Large intestine (tissue), 3 donors: ENCODE data around the gene KCNA5. TPM values are rescaled to one million over a fixed set of nuclear protein-coding genes. Genes with fewer than 3 reads are reported as not detected.

ENCODE experiments used
- DNase-seq, 2 donors: peaks; one replicate each; pipeline versions ENCODE4 v3.0.0 to v3.0.0-alpha.2; 2013
- H3K27ac ChIP-seq: one replicate; pipeline ENCODE4 v1.5.1; 2013; ENCODE audit warnings: low read length
- H3K27me3 ChIP-seq: 2 replicates; pipeline ENCODE4 v1.6.1; 2013; ENCODE audit warnings: low read length; ENCODE audit not compliant: control insufficient read depth, insufficient read depth
- H3K36me3 ChIP-seq: 2 replicates; pipeline ENCODE4 v1.6.1; 2013; ENCODE audit warnings: low read length; ENCODE audit not compliant: control insufficient read depth, insufficient read depth
- H3K4me1 ChIP-seq: one replicate; pipeline ENCODE4 v1.6.1; 2013; ENCODE audit warnings: low read length; ENCODE audit not compliant: control insufficient read depth, insufficient read depth
- H3K4me3 ChIP-seq: one replicate; pipeline ENCODE4 v1.5.1; 2013; ENCODE audit warnings: low read length
- H3K9me3 ChIP-seq: one replicate; pipeline ENCODE4 v1.6.1; 2013; ENCODE audit warnings: mild to moderate bottlenecking, low read depth, low read length, moderate library complexity; ENCODE audit not compliant: control insufficient read depth
- WGBS: methylation state at CpG from one replicate; pipeline ENCODE4 v1.1.5; 2013; ENCODE audit warnings: low lambda C conversion rate; ENCODE audit not compliant: insufficient coverage; 5-methylcytosine and 5-hydroxymethylcytosine counted together
- polyA plus RNA-seq: library from polyadenylated mRNA; unstranded; fragments of 120-200 nt; gene quantifications from one replicate; pipeline ENCODE4 v1.2.1, GENCODE V29; 2013

The KCNA5 gene
- polyA plus RNA-seq, 1 donor = 0.79 TPM

DNA sequence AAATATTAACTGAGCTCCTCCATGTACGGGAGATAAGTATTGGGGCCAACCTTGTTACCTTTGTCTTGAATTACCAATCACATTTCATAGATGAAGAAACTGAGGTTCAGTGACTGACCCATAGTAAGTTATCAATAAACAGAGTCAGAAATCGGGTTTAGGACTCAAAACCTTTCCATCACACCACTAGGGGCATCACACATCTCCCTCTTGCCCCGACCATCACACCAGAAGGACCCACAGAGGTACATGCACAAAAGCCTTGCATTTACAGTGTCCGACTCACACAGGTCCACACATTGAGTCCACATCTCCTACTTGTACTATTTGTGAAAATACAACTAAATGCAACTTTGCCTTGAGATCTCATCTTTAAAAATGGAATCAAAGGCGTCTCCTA lies 29.4 kb downstream of the KCNA5 start:
- 60% methylated on average over 2 of the region's 5 CpGs for WGBS
- H3K4me3 ChIP-seq = no peak overlapping the region
- no peaks in the 10 kb centered on the region for H3K9me3 ChIP-seq
- H3K27ac ChIP-seq = no peak overlapping the region
- no peak for DNase-seq
- H3K36me3 ChIP-seq = no peaks in the 10 kb centered on the region
- peaks cover 25% of the 10 kb centered on the region for H3K27me3 ChIP-seq
- H3K4me1 ChIP-seq = no peaks in the 10 kb centered on the region

DNA sequence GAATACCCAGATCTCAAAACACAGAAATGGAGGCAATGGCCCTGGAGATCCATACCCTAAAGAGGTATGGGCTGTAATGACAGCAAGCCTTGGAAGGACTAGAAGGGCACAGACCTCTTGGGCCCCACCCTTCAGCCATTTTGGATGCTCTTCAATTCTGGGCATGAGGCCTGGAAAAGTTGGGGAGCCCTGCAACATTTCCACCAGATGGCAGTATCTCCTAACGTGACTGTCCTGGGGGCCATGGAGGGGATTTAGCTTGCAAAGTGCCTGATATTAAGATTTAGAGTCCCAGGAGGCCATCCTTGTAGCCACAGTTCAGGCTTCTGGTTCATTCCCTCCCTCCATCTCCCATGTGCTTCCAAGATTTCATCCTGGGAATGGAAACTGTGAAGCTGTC lies 30.2 kb downstream of the KCNA5 start:
- no CpG with 5 or more reads among the region's 1 CpG for WGBS

DNA sequence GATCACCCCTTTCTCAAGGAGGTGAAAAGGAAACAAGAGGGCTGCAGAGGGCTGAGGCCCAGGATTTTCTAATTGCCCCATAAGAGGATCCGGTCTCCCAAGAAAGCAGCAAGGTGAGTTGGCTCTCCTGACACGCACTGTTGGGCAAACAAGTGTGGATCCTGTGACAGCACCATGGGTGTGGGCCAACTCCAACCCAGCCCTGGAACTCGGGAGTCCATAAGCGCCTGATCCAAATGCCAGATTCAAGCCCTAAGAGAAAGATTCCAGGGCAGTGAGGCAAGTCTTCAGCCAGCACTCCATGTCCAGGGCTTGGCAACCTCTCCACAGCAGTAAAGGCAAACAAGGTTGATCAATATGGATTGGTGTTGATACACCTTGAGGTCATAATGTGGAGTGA lies 33.1 kb downstream of the KCNA5 start:
- no CpG with 5 or more reads among the region's 4 CpGs for WGBS
- no peak for DNase-seq
- no peak overlapping the region for H3K27ac ChIP-seq
- no peaks in the 10 kb centered on the region for H3K9me3 ChIP-seq
- peaks cover 25% of the 10 kb centered on the region for H3K27me3 ChIP-seq
- no peaks in the 10 kb centered on the region for H3K36me3 ChIP-seq
- H3K4me1 ChIP-seq = no peaks in the 10 kb centered on the region
- H3K4me3 ChIP-seq = no peak overlapping the region

More for the DNA sequence above, 30.2 kb downstream of the KCNA5 start:
- H3K4me3 ChIP-seq = no peak overlapping the region
- no peaks in the 10 kb centered on the region for H3K36me3 ChIP-seq
- no peaks in the 10 kb centered on the region for H3K9me3 ChIP-seq
- no peaks in the 10 kb centered on the region for H3K4me1 ChIP-seq
- H3K27ac ChIP-seq = no peak overlapping the region
- DNase-seq = no peak
- H3K27me3 ChIP-seq = peaks cover 25% of the 10 kb centered on the region

DNA sequence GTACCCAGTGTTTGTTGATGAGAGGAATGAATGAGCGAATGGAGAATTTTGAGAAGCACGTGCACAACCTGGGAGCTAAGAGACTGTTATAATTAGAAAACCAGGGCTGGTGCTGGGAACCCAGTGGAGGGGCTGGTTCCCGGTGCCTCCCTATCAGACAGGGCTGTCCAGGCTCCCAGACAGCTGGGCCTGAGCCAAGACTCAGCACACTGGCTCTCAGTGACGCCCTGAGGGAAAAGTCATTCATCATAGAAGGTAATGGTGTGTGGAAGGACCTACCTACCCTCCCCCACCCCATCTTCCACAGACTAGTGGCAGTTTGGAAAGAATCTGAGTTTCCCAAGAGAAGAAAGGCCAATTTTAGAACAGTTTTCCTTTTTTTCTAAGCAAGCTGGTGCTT lies 34.7 kb downstream of the KCNA5 start:
- Histone ChIP-seq H3K4me3 (no peak overlapping the region), H3K27me3 (peaks cover 26% of the 10 kb centered on the region), H3K4me1 (no peaks in the 10 kb centered on the region), H3K36me3 (no peaks in the 10 kb centered on the region), H3K27ac (no peak overlapping the region), H3K9me3 (no peaks in the 10 kb centered on the region)
- WGBS = no CpG with 5 or more reads among the region's 4 CpGs
- no peak for DNase-seq

DNA sequence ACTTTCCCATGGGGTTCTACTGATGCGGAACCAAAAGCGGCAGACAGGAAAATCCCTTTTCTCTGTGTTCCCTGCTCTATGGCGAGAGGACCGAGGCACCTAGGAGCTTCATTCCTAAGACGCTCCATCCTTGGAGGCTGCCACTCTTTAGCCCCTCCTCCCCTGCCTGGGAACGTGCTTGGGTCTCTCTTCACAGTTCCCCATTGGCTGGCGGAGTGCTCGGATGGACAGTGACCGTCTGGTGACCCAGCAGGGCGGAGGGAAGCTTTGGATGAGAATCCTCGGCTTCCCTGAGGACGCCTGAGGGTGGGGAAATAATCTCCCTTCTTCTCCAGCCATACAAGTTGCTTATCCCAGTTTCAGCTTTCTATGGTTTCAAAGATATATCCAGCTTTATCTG lies 37.3 kb downstream of the KCNA5 start:
- no CpG with 5 or more reads among the region's 12 CpGs for WGBS
- no peak overlapping the region for H3K27ac ChIP-seq
- no peaks in the 10 kb centered on the region for H3K4me1 ChIP-seq
- peaks cover 27% of the 10 kb centered on the region for H3K27me3 ChIP-seq
- no peaks in the 10 kb centered on the region for H3K9me3 ChIP-seq
- H3K36me3 ChIP-seq = no peaks in the 10 kb centered on the region
- DNase-seq = no peak
- H3K4me3 ChIP-seq = no peak overlapping the region

DNA sequence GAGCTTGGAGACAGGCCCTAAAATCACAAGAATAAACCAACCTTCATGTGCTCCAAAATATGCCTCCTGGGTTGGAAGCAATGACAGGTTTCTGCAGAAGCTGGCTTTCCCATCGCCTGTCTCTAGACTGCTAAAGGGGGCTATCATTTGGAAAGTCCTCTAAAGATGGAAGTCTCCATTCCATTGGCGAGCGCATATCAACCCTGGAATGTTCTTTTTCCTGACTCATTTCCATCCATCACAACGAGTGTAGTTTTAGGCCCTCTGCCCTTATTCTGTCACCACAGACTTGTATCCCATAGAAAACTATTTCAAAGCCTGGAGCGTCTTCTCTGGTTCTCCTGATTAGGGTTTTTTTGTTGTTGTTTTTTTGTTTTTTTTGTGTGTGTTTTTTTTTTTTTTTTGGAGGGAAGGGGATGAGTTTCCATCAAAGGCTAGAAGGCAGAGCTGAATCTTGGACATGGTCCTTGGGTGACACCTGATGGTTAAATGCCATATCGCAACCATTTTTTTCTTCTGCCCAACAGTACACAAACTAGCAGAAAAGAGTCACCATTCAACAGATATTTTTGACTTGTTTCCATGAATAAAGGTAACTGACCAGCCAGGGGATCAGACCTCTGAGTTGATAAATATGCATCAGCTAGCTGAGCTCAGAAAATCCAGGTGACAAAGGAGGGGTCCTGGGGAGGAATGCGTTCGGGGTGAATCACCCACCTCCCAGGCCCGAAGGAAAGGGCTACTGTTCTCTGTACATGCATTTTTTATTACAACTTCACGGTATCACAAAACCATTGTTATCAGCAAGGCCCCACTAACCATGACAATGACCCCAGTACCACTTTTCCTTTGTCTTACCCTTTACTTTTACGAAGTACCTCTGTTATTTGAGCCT lies 40.5 kb downstream of the KCNA5 start:
- Histone ChIP-seq H3K27me3 (peaks cover 23% of the 10 kb centered on the region), H3K36me3 (no peaks in the 10 kb centered on the region), H3K9me3 (no peaks in the 10 kb centered on the region), H3K4me1 (no peaks in the 10 kb centered on the region), H3K27ac (no peak overlapping the region), H3K4me3 (no peak overlapping the region)
- WGBS = no CpG with 5 or more reads among the region's 11 CpGs
- DNase-seq = peak; percentile 21 to 26

DNA sequence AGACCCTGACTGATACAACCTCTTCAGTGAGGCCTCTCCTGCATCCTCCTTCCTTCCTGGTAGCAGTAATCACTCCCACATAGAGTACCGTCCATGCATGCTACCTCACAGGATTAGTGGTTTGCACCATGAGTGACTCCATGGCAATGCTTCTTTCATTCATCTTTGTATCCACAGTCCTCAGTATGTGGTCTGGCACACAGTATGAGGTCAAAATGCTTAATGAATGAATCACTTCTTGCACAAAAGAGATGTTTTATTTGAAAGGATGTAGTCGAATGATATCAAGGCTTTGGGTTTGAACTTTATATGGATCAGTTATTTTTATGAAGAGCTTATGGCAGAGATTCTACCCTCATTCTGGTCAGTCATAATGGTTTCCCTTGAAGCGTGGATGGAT lies 42.2 kb downstream of the KCNA5 start:
- Histone ChIP-seq H3K36me3 (no peaks in the 10 kb centered on the region), H3K27ac (no peak overlapping the region), H3K9me3 (no peaks in the 10 kb centered on the region), H3K4me1 (no peaks in the 10 kb centered on the region), H3K27me3 (peaks cover 18% of the 10 kb centered on the region), H3K4me3 (no peak overlapping the region)
- DNase-seq = no peak
- WGBS = no CpG with 5 or more reads among the region's 3 CpGs

DNA sequence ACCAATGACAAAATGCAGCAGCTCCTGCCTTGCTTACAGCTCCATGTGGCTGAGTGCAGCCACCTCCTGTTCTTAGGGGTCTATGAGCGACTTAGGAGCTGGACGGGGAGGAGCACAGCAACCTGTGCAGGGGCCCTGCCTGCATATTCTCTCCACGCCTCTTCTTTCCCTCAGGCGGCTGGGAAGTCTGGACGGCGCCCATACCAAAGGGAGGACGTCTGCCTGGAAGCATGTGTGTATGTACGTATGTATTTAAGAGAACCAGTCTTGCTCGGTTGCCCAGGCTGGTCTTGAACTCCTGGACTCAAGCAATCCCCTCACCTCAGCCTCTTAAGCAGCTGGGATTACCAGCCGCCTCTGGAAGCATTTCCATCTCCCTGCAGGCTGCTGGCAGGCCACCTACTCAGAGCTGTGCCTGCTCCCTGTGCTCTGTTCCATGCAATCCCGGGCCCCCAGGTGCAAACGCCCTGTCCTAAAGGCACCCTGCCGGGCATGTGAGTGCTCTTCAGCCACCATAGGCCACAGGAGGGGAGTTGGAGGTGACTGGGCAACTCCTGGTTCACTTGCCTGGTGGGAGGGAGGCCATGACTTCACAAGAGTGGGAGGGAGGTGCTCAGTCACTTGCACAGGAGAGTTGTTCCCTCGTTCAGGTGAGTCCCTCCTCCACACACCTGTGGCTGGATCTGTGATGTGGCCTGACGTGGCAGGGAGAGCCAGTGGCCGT lies 44.3 kb downstream of the KCNA5 start:
- no peaks in the 10 kb centered on the region for H3K9me3 ChIP-seq

DNA sequence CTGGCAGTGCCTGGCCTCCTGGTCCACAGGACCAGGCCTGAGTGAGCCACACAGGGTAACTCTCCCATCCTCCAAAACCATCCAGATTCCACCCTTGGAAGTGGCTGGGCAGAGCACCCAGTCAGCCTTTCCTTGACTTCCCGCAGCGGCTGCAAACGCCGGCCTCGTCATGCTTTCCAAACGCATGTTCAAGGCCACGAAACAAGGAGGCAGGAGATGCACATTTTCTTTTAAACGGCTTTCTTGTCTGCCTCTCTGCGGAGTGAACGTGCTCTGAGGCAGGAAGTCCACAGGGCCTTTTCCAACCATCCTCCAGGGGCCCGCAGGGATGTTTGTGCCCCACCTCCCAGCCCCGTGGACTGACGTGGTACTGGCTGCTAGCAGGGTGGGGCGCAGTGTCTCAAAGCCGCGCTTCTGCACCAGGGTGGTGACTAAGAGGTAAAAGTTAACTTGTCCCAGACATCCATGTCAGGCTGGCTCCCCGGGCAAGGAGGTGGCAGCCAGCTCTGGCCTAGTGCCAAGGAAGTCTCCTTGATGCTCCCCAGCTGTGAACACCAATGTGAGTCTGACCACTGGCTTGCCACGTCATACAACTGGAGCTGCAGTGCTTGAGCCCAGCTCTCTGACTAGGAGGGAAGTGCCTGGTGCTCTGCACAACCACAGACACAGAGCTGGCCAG lies 45.0 kb downstream of the KCNA5 start:
- no peaks in the 10 kb centered on the region for H3K9me3 ChIP-seq
- H3K4me3 ChIP-seq = no peak overlapping the region
- H3K27ac ChIP-seq = no peak overlapping the region
- WGBS = no CpG with 5 or more reads among the region's 18 CpGs
- peaks cover 5% of the 10 kb centered on the region for H3K27me3 ChIP-seq
- H3K36me3 ChIP-seq = no peaks in the 10 kb centered on the region
- DNase-seq = no peak
- H3K4me1 ChIP-seq = no peaks in the 10 kb centered on the region

More for the DNA sequence above, 44.3 kb downstream of the KCNA5 start:
- no CpG with 5 or more reads among the region's 16 CpGs for WGBS
- DNase-seq = no peak
- Histone ChIP-seq H3K27ac (no peak overlapping the region), H3K27me3 (peaks cover 7% of the 10 kb centered on the region), H3K4me1 (no peaks in the 10 kb centered on the region), H3K4me3 (no peak overlapping the region), H3K36me3 (no peaks in the 10 kb centered on the region)

DNA sequence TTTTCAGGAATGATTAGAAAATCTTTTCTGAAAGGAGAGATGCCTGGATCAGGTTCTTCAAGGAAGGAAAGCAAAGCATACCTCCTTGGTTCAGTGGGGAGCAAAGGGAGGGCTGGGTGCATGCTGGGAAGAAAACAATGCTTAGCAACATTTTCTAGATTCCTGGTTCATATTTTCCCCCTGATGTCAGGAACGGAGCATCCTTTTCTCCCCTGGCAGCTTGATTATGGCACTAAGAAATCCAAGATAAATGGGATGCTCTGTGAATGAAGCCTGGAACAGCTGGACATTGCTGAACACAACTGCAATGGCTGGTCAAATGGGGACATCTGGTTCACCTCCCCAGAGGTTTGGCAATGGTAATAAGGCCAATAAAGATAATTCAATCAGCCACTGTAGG lies 50.9 kb downstream of the KCNA5 start:
- no peaks in the 10 kb centered on the region for H3K36me3 ChIP-seq
- H3K9me3 ChIP-seq = no peaks in the 10 kb centered on the region
- WGBS = no CpG with 5 or more reads among the region's 1 CpG
- no peaks in the 10 kb centered on the region for H3K4me1 ChIP-seq
- no peak overlapping the region for H3K4me3 ChIP-seq
- no peak overlapping the region for H3K27ac ChIP-seq
- no peak for DNase-seq
- H3K27me3 ChIP-seq = peaks cover 20% of the 10 kb centered on the region
